NT2/D1 (cell line): ENCODE results near the gene NTM.

ENCODE experiments used
- YY1 ChIP-seq: IDR thresholded peaks from 2 replicates; pipeline ENCODE4 v1.6.1; 2011; ENCODE audit not compliant: insufficient read length, insufficient read depth
- ZNF274 ChIP-seq: IDR thresholded peaks from 2 replicates; pipeline ENCODE4 v1.6.1; 2011; ENCODE audit warnings: mild to moderate bottlenecking, low read depth, low read length

GRCh38 chr11:131465039-131465438 lies 94.6 kb downstream of the NTM start:
- TF ChIP-seq ZNF274 (no peak), YY1 (no peak)
